GM23338 (cell line): ENCODE results near the gene CDC14B. TPM values are rescaled to one million over a fixed set of nuclear protein-coding genes. Genes with fewer than 3 reads are reported as not detected.

Source experiments
- ATAC-seq: fragments of 200-7000 bp; cut with Tn5 transposase; 3 replicates; pipeline ENCODE4 v1.9.1; 2020
- DNase-seq: peaks from one replicate; pipeline ENCODE4 v3.0.0-alpha.2; 2015; ENCODE audit warnings: low spot score
- H2AFZ ChIP-seq: fragments of 200-600 bp; sonication (generic); 2 replicates; pipeline ENCODE4 v1.8.0; 2016; ENCODE audit warnings: antibody characterized with exemption, mild to moderate bottlenecking, moderate library complexity
- H3F3A ChIP-seq: fragments of 200-600 bp; sonication (generic); replicated peaks from 2 replicates; pipeline ENCODE4 v1.8.0; 2017; ENCODE audit warnings: antibody characterized with exemption, mixed run types, low read depth
- H3K27ac ChIP-seq: fragments of 200-600 bp; sonication (generic); 2 replicates; pipeline ENCODE4 v1.6.1; 2016; ENCODE audit warnings: low read depth
- H3K27me3 ChIP-seq: fragments of 200-600 bp; sonication (generic); 2 replicates; pipeline ENCODE4 v1.8.0; 2016; ENCODE audit warnings: mild to moderate bottlenecking, mixed run types, moderate library complexity; ENCODE audit not compliant: insufficient read depth
- H3K36me3 ChIP-seq: fragments of 200-600 bp; sonication (generic); 2 replicates; pipeline ENCODE4 v1.8.0; 2016; ENCODE audit warnings: mild to moderate bottlenecking; ENCODE audit not compliant: insufficient read depth
- H3K4me1 ChIP-seq: fragments of 200-600 bp; sonication (generic); 2 replicates; pipeline ENCODE4 v1.8.0; 2016; ENCODE audit warnings: mild to moderate bottlenecking, moderate library complexity; ENCODE audit not compliant: insufficient read depth
- H3K4me2 ChIP-seq: fragments of 200-600 bp; sonication (generic); 2 replicates; pipeline ENCODE4 v1.7.1; 2017; ENCODE audit warnings: mixed run types
- H3K4me3 ChIP-seq: fragments of 200-600 bp; sonication (generic); 2 replicates; pipeline ENCODE4 v1.6.1; 2016; ENCODE audit warnings: mixed run types
- H3K79me2 ChIP-seq: fragments of 200-600 bp; sonication (generic); replicated peaks from 2 replicates; pipeline ENCODE4 v1.8.0; 2017; ENCODE audit warnings: mild to moderate bottlenecking; ENCODE audit not compliant: insufficient read depth
- H3K9me2 ChIP-seq: fragments of 200-600 bp; sonication (generic); 2 replicates; pipeline ENCODE4 v1.8.0; 2017; ENCODE audit not compliant: insufficient read depth
- H4K20me1 ChIP-seq: fragments of 200-600 bp; sonication (generic); replicated peaks from 2 replicates; pipeline ENCODE4 v1.8.0; 2017; ENCODE audit warnings: mild to moderate bottlenecking; ENCODE audit not compliant: insufficient read depth
- H3K27ac Mint-ChIP-seq: 2 replicates; pipeline ENCODE4 v1.8.0; 2020; ENCODE audit warnings: inconsistent platforms, mild to moderate bottlenecking, moderate library complexity, mixed read lengths
- H3K27me3 Mint-ChIP-seq: 3 replicates; pipeline ENCODE4 v1.8.0; 2022; ENCODE audit warnings: low read depth, mild to moderate bottlenecking, moderate library complexity, mixed read lengths, inconsistent platforms; ENCODE audit not compliant: insufficient read depth, poor library complexity
- H3K36me3 Mint-ChIP-seq: 3 replicates; pipeline ENCODE4 v1.8.0; 2021; ENCODE audit warnings: low read depth, mild to moderate bottlenecking, inconsistent platforms, moderate library complexity, mixed read lengths
- H3K4me1 Mint-ChIP-seq: 3 replicates; pipeline ENCODE4 v1.8.0; 2020; ENCODE audit warnings: mild to moderate bottlenecking, inconsistent platforms, mixed read lengths
- H3K4me3 Mint-ChIP-seq: 3 replicates; pipeline ENCODE4 v1.8.0; 2021; ENCODE audit warnings: moderate library complexity, mild to moderate bottlenecking, inconsistent platforms, mixed read lengths
- H3K9me3 Mint-ChIP-seq: 3 replicates; pipeline ENCODE4 v1.8.0; 2020; ENCODE audit warnings: moderate library complexity, mild to moderate bottlenecking, inconsistent platforms, mixed read lengths
- CREB1 ChIP-seq: fragments of 250-450 bp; sonication (Bioruptor Pico); IDR thresholded peaks from 2 replicates; pipeline ENCODE4 v1.5.0; 2020; ENCODE audit warnings: low read depth, mild to moderate bottlenecking, moderate library complexity
- ETS1 ChIP-seq: IDR thresholded peaks from 2 replicates; pipeline ENCODE4 v1.6.1; 2016; ENCODE audit warnings: antibody characterized with exemption
- EZH2 ChIP-seq: fragments of 200-600 bp; sonication (generic); IDR thresholded peaks from one replicate; pipeline ENCODE4 v1.8.0; 2017; ENCODE audit warnings: antibody characterized with exemption, mild to moderate bottlenecking, low read depth; ENCODE audit not compliant: unreplicated experiment
- EZH2phosphoT487 ChIP-seq: fragments of 200-600 bp; sonication (generic); IDR thresholded peaks from one replicate; pipeline ENCODE4 v1.8.1; 2018; ENCODE audit warnings: antibody characterized with exemption; ENCODE audit not compliant: unreplicated experiment
- JUNB ChIP-seq: IDR thresholded peaks from one replicate; pipeline ENCODE4 v1.6.1; 2016; ENCODE audit warnings: antibody characterized with exemption; ENCODE audit not compliant: unreplicated experiment
- NANOG ChIP-seq: IDR thresholded peaks from 2 replicates; pipeline ENCODE4 v1.6.1; 2016; ENCODE audit warnings: antibody characterized with exemption, borderline replicate concordance
- REST ChIP-seq: IDR thresholded peaks from one replicate; pipeline ENCODE4 v1.6.1; 2018; ENCODE audit warnings: antibody characterized with exemption; ENCODE audit not compliant: unreplicated experiment
- STAT1 ChIP-seq: IDR thresholded peaks from one replicate; pipeline ENCODE4 v1.6.1; 2016; ENCODE audit warnings: antibody characterized with exemption; ENCODE audit not compliant: unreplicated experiment
- ZNF114 ChIP-seq: fragments of 250-450 bp; sonication (Bioruptor Pico); IDR thresholded peaks from 2 replicates; pipeline ENCODE4 v1.5.0; 2020; ENCODE audit warnings: mild to moderate bottlenecking, moderate library complexity
- ZNF331 ChIP-seq: fragments of 250-450 bp; sonication (Bioruptor Pico); IDR thresholded peaks from 2 replicates; pipeline ENCODE4 v1.5.0; 2020; ENCODE audit warnings: low read depth, mild to moderate bottlenecking, moderate library complexity
- ZNF462 ChIP-seq: fragments of 250-450 bp; sonication (Bioruptor Pico); IDR thresholded peaks from 2 replicates; pipeline ENCODE4 v1.5.0; 2020; ENCODE audit warnings: mild to moderate bottlenecking, moderate library complexity
- polyA plus RNA-seq: library from polyadenylated mRNA; unstranded; fragments of >200 nt; fragmentation: Nextera tagmentation; extraction: Ambion mirVana; gene quantifications from 2 replicates; pipeline ENCODE4 v1.2.1, GENCODE V29; 2016
- total RNA-seq: library from RNA; depleted of rRNA; stranded (reverse); fragments of >200 nt; shearing (Covaris generic); gene quantifications from 2 replicates; pipeline ENCODE4 v1.2.3, GENCODE V29; 2014

CDC14B gene
- total and polyA plus RNA-seq, 2 experiments from 2014 or later = 12.2 to 52.1 TPM

- ATAC-seq = no peak
These were observed 42.1 kb upstream of the CDC14B start for GRCh38 chr9:96661711-96662110.

GRCh38 chr9:96660692-96661248 lies 41.1 kb upstream of the CDC14B start:
- DNase-seq (no peak), ATAC-seq (no peak)
- H4K20me1 ChIP-seq = no peaks in the 10 kb centered on the region
- peaks cover 7% of the 10 kb centered on the region for H3K27me3 Mint-ChIP-seq
- H3K27ac ChIP-seq = no peak overlapping the region
- no peak overlapping the region for H3K4me3 ChIP-seq
- peaks cover 1% of the 10 kb centered on the region; the same call in 1 of the 3 replicates for H3K9me3 Mint-ChIP-seq
- H3K4me1 Mint-ChIP-seq = peaks cover 4% of the 10 kb centered on the region; the same call in 2 of the 3 replicates
- H3K27me3 ChIP-seq = no peaks in the 10 kb centered on the region; the same call in none of the 2 replicates
- no peaks in the 10 kb centered on the region; the same call in 2 of the 3 replicates for H3K36me3 Mint-ChIP-seq
- H3K36me3 ChIP-seq = no peaks in the 10 kb centered on the region
- no peaks in the 10 kb centered on the region for H3K9me2 ChIP-seq
- no peak overlapping the region for H3K4me2 ChIP-seq
- peaks cover 3% of the 10 kb centered on the region; the same call in 1 of the 2 replicates for H3F3A ChIP-seq
- H3K27ac Mint-ChIP-seq = no peak overlapping the region
- no peak overlapping the region for H3K4me3 Mint-ChIP-seq
- H3K79me2 ChIP-seq = no peaks in the 10 kb centered on the region
- no peak overlapping the region for H2AFZ ChIP-seq
- H3K4me1 ChIP-seq = peaks cover 2% of the 10 kb centered on the region; the same call in 1 of the 2 replicates
- no peak for TF ChIP-seq NANOG
- no peak for TF ChIP-seq STAT1
- no peak for TF ChIP-seq ETS1
- no peak for TF ChIP-seq JUNB
- TF ChIP-seq EZH2phosphoT487 = no peak
- TF ChIP-seq ZNF114 = no peak
- no peak for TF ChIP-seq REST
- no peak for TF ChIP-seq CREB1
- no peak for TF ChIP-seq EZH2
- TF ChIP-seq ZNF462 = no peak

More at GRCh38 chr9:96661711-96662110, 42.1 kb upstream of the CDC14B start:
- Histone ChIP-seq H3K79me2 (no peaks in the 10 kb centered on the region), H3K4me3 (no peak overlapping the region), H3K36me3 (no peaks in the 10 kb centered on the region), H3K27me3 (no peaks in the 10 kb centered on the region), H2AFZ (no peak overlapping the region), H3K4me1 (no peaks in the 10 kb centered on the region), H4K20me1 (no peaks in the 10 kb centered on the region), H3K4me2 (no peak overlapping the region), H3K9me2 (no peaks in the 10 kb centered on the region), H3K27ac (no peak overlapping the region), H3F3A (no peaks in the 10 kb centered on the region)
- TF ChIP-seq CREB1 (no peak), ZNF331 (CRISPR knock-in tag) (no peak), NANOG (no peak)
- DNase-seq = peak; percentile 7
- H3K27me3 Mint-ChIP-seq = peaks cover 7% of the 10 kb centered on the region
- no peak overlapping the region for H3K4me3 Mint-ChIP-seq
- no peak overlapping the region for H3K27ac Mint-ChIP-seq
- H3K36me3 Mint-ChIP-seq = no peaks in the 10 kb centered on the region
- peaks cover 4% of the 10 kb centered on the region; the same call in 1 of the 3 replicates for H3K9me3 Mint-ChIP-seq
- no peaks in the 10 kb centered on the region for H3K4me1 Mint-ChIP-seq
